ENCODE results near the gene MUS81.

The MUS81 gene

DNA sequence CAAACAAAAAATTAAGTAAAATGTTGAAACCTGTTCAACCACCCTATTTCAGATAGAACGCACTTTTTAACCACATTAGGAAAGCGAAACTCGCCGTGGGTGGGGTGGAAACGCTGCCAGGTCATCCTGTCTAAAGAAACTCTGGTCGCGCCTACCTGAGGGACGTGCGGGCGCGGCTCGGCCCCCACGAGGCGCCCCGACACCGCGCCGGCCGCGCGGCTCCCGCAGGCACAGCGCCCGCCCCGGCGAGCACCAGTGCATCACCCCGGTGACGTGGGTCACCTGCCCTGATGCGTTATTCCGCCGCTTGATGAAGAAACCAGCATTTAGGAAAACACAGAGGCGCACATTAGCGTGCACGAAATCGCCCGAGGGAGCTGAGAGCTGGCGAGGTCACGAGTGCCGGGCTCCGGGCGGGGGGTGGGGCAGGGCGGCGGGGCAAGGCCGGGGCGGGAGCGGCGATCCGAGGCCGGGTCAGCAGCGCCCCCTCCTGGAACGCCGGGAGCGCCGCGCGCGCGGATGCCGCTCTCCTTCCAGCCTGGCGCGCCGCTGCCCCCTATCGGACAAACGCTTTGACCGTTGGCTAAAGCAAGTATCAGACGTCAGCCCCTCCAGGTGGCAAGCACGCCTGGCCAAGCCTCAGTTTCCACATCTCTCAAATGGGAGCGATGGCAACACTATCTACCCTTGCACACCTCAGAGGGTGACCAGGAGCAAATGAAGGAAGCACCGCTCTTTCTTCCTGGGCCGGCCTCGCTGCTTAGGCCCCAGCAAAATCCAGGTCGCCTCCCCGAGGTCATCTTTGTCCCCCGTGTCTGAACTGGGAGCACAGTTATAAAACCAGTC lies 42.2 kb upstream of the MUS81 start:
- no peaks in the 10 kb centered on the region for H3K36me3 ChIP-seq (ENCODE audit: control insufficient read depth, low read length)
- H3K4me1 ChIP-seq (ENCODE audit: control insufficient read depth, low read length): peaks cover 28% of the 10 kb centered on the region
- peak overlapping the region; percentile 84 for H3K4me3 ChIP-seq (ENCODE audit: low read length)
- H3K27ac ChIP-seq (ENCODE audit: low read depth, low read length): no peak overlapping the region
- H3K9me2 ChIP-seq (replicated peaks; ENCODE audit: control insufficient read depth, low read length): no peaks in the 10 kb centered on the region
- H3K79me2 ChIP-seq (ENCODE audit: control insufficient read depth, low read length): no peaks in the 10 kb centered on the region
- H3K27me3 ChIP-seq (ENCODE audit: control insufficient read depth, low read length): peaks cover under 1% of the 10 kb centered on the region; the same call in 1 of the 2 replicates
- TF ChIP-seq CTCF (IDR thresholded peaks at IDR 0.05; ENCODE audit: low read depth, low read length, poor library complexity, severe bottlenecking): peak; percentile 91
- no peak for TF ChIP-seq EZH2phosphoT487 (IDR thresholded peaks at IDR 0.05; ENCODE audit: borderline replicate concordance, low read length)
- no peaks in the 10 kb centered on the region for H3K9me3 ChIP-seq (ENCODE audit: control insufficient read depth, insufficient read depth, low read length)
- no peaks in the 10 kb centered on the region for H3F3A ChIP-seq (ENCODE audit: control insufficient read depth, insufficient read depth)
- peak overlapping the region; percentile 70 for H3K4me2 ChIP-seq (ENCODE audit: low read length)
- no peaks in the 10 kb centered on the region for H4K20me1 ChIP-seq (ENCODE audit: control insufficient read depth, insufficient read depth, low read depth, low read length)

- Histone ChIP-seq H3K9me2 (replicated peaks; ENCODE audit: control insufficient read depth, low read length) (no peaks in the 10 kb centered on the region), H3K4me1 (ENCODE audit: control insufficient read depth, low read length) (peaks cover 28% of the 10 kb centered on the region), H3F3A (ENCODE audit: control insufficient read depth, insufficient read depth) (no peaks in the 10 kb centered on the region), H3K4me2 (ENCODE audit: low read length) (no peak overlapping the region), H3K36me3 (ENCODE audit: control insufficient read depth, low read length) (no peaks in the 10 kb centered on the region), H3K9me3 (ENCODE audit: control insufficient read depth, insufficient read depth, low read length) (no peaks in the 10 kb centered on the region), H3K4me3 (ENCODE audit: low read length) (no peak overlapping the region), H3K27me3 (ENCODE audit: control insufficient read depth, low read length) (no peaks in the 10 kb centered on the region), H3K79me2 (ENCODE audit: control insufficient read depth, low read length) (no peaks in the 10 kb centered on the region), H4K20me1 (ENCODE audit: control insufficient read depth, insufficient read depth, low read depth, low read length) (no peaks in the 10 kb centered on the region), H3K27ac (ENCODE audit: low read depth, low read length) (no peak overlapping the region)
- no peak for TF ChIP-seq EZH2phosphoT487 (IDR thresholded peaks at IDR 0.05; ENCODE audit: borderline replicate concordance, low read length)
- TF ChIP-seq CTCF (IDR thresholded peaks at IDR 0.05; ENCODE audit: low read depth, low read length, poor library complexity, severe bottlenecking): no peak
These were observed 39.1 kb upstream of the MUS81 start for GRCh38 chr11:65821107-65821506.

DNA sequence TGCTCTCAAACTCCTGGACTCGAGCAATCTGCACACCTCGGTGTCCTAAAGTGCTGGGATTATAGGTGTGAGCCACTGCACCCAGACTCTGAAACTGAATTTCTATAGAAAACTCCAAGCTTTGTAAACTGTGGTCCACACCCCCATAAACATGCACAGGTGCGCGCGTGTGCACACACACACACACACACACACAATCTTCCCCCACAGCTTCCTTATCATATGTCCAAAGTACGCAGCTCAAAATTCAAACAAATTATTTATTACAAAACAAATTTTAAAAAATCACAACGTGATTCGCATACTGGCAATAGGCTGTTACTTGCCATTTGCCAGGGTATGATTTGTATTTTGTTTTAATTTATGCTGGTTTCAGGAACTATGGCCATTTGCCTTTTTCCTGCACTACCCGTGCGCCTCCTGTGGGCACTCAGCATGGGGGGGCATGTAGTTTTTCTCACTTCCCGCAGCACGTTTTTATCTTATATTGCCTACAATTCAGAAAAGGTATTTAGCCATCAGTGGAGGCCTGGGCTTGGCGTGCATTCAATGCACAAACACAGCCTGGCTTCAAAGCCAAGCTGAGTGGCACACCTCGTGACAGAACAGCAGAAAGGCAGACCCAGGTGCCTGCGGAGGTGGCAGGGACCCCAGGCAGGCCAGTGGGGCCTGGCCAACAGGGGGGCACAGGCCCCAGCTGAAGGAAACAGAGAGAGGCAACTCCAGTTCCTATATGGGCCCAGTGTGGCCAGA lies 37.3 kb upstream of the MUS81 start:
- peaks cover 15% of the 10 kb centered on the region for H3K4me1 ChIP-seq (ENCODE audit: control insufficient read depth, low read length)

More for the DNA sequence above, 37.3 kb upstream of the MUS81 start:
- TF ChIP-seq CTCF (IDR thresholded peaks at IDR 0.05; ENCODE audit: low read depth, low read length, poor library complexity, severe bottlenecking): no peak
- no peak overlapping the region for H3K4me2 ChIP-seq (ENCODE audit: low read length)
- no peaks in the 10 kb centered on the region for H4K20me1 ChIP-seq (ENCODE audit: control insufficient read depth, insufficient read depth, low read depth, low read length)
- no peak overlapping the region for H3K4me3 ChIP-seq (ENCODE audit: low read length)
- H3K27ac ChIP-seq (ENCODE audit: low read depth, low read length): no peak overlapping the region
- no peaks in the 10 kb centered on the region for H3K79me2 ChIP-seq (ENCODE audit: control insufficient read depth, low read length)
- H3F3A ChIP-seq (ENCODE audit: control insufficient read depth, insufficient read depth): no peaks in the 10 kb centered on the region
- H3K27me3 ChIP-seq (ENCODE audit: control insufficient read depth, low read length): no peaks in the 10 kb centered on the region
- no peaks in the 10 kb centered on the region for H3K9me3 ChIP-seq (ENCODE audit: control insufficient read depth, insufficient read depth, low read length)
- H3K36me3 ChIP-seq (ENCODE audit: control insufficient read depth, low read length): no peaks in the 10 kb centered on the region
- no peaks in the 10 kb centered on the region for H3K9me2 ChIP-seq (replicated peaks; ENCODE audit: control insufficient read depth, low read length)

All from DOHH2 (cell line).